Glutamatergic neuron (in vitro differentiated cells): ENCODE measurements around the gene RNF25. TPM values are rescaled to one million over a fixed set of nuclear protein-coding genes. Genes with fewer than 3 reads are reported as not detected.

ENCODE experiments used
- DNase-seq: peaks from one replicate; pipeline ENCODE4 v3.0.0; 2022
- H3K27ac Mint-ChIP-seq: one replicate; pipeline ENCODE4 v1.8.0; 2020; ENCODE audit warnings: mild to moderate bottlenecking, mixed read lengths, inconsistent platforms; ENCODE audit not compliant: unreplicated experiment
- H3K27me3 Mint-ChIP-seq: one replicate; pipeline ENCODE4 v1.8.0; 2020; ENCODE audit warnings: mild to moderate bottlenecking, moderate library complexity, mixed read lengths, inconsistent platforms; ENCODE audit not compliant: unreplicated experiment
- H3K36me3 Mint-ChIP-seq: one replicate; pipeline ENCODE4 v1.8.0; 2020; ENCODE audit warnings: mild to moderate bottlenecking, mixed read lengths, inconsistent platforms; ENCODE audit not compliant: unreplicated experiment
- H3K4me1 Mint-ChIP-seq: one replicate; pipeline ENCODE4 v1.8.0; 2020; ENCODE audit warnings: mild to moderate bottlenecking, low read depth, mixed read lengths, inconsistent platforms; ENCODE audit not compliant: unreplicated experiment
- H3K4me3 Mint-ChIP-seq: one replicate; pipeline ENCODE4 v1.8.0; 2020; ENCODE audit warnings: mild to moderate bottlenecking, mixed read lengths, inconsistent platforms; ENCODE audit not compliant: unreplicated experiment
- H3K9me3 Mint-ChIP-seq: one replicate; pipeline ENCODE4 v1.8.0; 2020; ENCODE audit warnings: mild to moderate bottlenecking, moderate library complexity, mixed read lengths, inconsistent platforms; ENCODE audit not compliant: unreplicated experiment
- CTCF ChIP-seq: fragments of 200-600 bp; sonication (generic); IDR thresholded peaks from one replicate; pipeline ENCODE4 v1.5.0; 2021; ENCODE audit not compliant: partially characterized antibody, unreplicated experiment
- total RNA-seq: library from RNA; stranded (reverse); fragmentation: NEBNext Ultra II Directional; extraction: Animal tissue kit (Norgen Biotek cat#: 25700); gene quantifications from one replicate; pipeline ENCODE4 v1.2.1, GENCODE V29; 2021; ENCODE audit not compliant: unreplicated experiment

The RNF25 gene
- total RNA-seq, 1 donor from 2014 or later = 34.6 TPM

- Mint-ChIP-seq H3K9me3 (no peaks in the 10 kb centered on the region), H3K27ac (no peak overlapping the region), H3K4me1 (no peaks in the 10 kb centered on the region), H3K4me3 (no peak overlapping the region), H3K36me3 (no peaks in the 10 kb centered on the region), H3K27me3 (no peaks in the 10 kb centered on the region)
- no peak for DNase-seq
- no peak for TF ChIP-seq CTCF
These were observed 50.8 kb downstream of the RNF25 start for GRCh38 chr2:218621007-218621406.

GRCh38 chr2:218618102-218618860 is 53.5 kb downstream of the RNF25 start:
- no peak for DNase-seq
- Mint-ChIP-seq H3K27me3 (no peaks in the 10 kb centered on the region), H3K4me3 (no peak overlapping the region)

GRCh38 chr2:218615868-218616315 is 55.9 kb downstream of the RNF25 start:
- no peak for DNase-seq
- TF ChIP-seq CTCF = no peak
- Mint-ChIP-seq H3K27ac (no peak overlapping the region), H3K4me3 (no peak overlapping the region), H3K27me3 (peaks cover 4% of the 10 kb centered on the region), H3K9me3 (no peaks in the 10 kb centered on the region), H3K4me1 (no peaks in the 10 kb centered on the region), H3K36me3 (no peaks in the 10 kb centered on the region)

More at GRCh38 chr2:218618102-218618860, 53.5 kb downstream of the RNF25 start:
- Mint-ChIP-seq H3K27ac (no peak overlapping the region), H3K9me3 (no peaks in the 10 kb centered on the region), H3K4me1 (no peaks in the 10 kb centered on the region), H3K36me3 (no peaks in the 10 kb centered on the region)
- TF ChIP-seq CTCF = no peak

Other genes with a start within 250 kb of the RNF25 start
- gene USP37, start 103.7 kb downstream of the RNF25 start, total RNA-seq = 12.7 TPM
- gene CNOT9, start 103.2 kb downstream of the RNF25 start, total RNA-seq = 58.1 TPM
- 1.9 TPM for gene PLCD4, start 64.1 kb downstream of the RNF25 start, total RNA-seq
- gene ZNF142, start 12.4 kb downstream of the RNF25 start, total RNA-seq = 46.7 TPM
- gene BCS1L, start 12.3 kb downstream of the RNF25 start, total RNA-seq = 59.8 TPM
- gene STK36, start 84 bp upstream of the RNF25 start, total RNA-seq = 101 TPM
- 27.9 TPM for gene TTLL4, start 38.8 kb upstream of the RNF25 start, total RNA-seq
- gene CYP27A1, start 110.1 kb upstream of the RNF25 start, total RNA-seq = 0.98 TPM
- not detected for gene PRKAG3, start 159.8 kb upstream of the RNF25 start, total RNA-seq
- gene WNT6, start 187.8 kb upstream of the RNF25 start, total RNA-seq = 0.66 TPM
- gene WNT10A, start 208.8 kb upstream of the RNF25 start, total RNA-seq = 0.17 TPM